T47D (cell line): ENCODE measurements around the gene PIP5KL1.

Experiments
- DNase-seq, 2 experiments: peaks; one replicate each; pipeline versions ENCODE4 v3.0.0 to v3.0.0-alpha.2; 2011 to 2012; ENCODE audit warnings: low read depth in 1 of 2, low spot score in 1 of 2
- JUND ChIP-seq: IDR thresholded peaks from 2 replicates; pipeline ENCODE4 v1.6.1; 2012; ENCODE audit warnings: low read depth
- in situ Hi-C: cut with HindIII; loops from 2 replicates; pipeline ENCODE4 v1.10.0; 2016; ENCODE audit warnings: low sequenced_read_pairs, low pct_unique_long_range_greater_than_20kb

PIP5KL1 gene

DNA sequence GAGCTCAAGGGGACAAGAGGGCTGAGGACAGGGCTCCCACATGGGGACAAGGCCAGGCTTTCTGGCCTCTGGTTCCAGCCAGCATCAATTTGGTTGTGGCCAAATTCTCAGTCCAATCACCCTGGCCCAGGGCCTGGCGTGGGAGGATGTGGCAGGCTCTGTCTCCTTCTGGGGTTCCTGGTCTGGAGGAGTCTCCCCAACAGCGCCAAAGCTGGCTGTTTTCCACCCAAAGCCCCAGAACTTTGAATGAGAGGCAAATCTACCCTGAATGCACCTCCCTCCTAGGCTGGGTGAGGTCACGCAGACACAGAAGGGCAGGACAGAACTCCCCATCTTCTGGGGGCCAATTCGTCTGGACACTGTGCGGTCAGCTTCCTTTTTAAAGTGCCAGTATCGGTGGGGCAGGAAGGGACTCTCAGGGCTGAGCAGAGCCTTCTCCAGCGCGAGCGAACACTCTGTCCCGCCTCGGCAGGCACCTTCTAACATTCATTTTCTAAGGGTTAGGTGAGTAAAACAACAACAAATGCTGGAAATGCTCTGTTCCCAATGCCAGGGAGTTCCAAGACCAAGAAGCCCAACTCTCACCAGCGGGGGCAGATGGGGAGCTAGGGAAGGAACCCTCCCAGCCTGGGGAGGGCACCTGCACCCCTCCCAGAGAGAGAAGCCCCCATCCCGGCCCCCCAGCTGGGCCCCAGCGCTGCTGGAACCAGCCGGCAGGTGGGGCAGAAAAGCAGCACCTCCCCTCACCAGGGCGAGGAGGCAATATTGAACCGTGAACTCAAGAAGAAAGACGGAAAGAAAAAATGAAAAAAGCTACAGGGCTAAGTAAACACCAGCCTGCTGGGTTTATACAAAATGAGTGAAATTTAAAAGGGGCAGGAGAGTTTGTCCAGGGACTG lies 10.7 kb upstream of the PIP5KL1 start:
- TF ChIP-seq JUND: no peak
- in situ Hi-C loops: no loop called here
- no peak for DNase-seq

DNA sequence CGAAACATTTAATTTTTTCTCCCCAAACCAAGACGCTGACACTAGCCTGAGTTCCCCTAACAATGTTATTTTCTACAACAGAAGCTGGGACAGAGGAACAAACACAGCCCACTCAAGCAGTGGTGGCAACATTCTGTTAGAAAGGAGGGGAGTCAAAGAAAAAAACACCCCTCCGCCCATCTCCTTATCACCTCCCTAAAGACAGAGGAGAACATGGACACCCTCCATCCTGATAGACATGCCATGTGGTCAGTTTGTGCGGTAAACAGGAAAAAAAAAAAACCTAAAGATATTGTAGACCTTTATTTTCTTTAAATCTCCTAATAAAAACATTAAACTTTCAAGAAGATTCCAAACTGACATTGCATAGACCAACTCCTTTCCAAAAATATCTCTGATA lies 10.0 kb upstream of the PIP5KL1 start:
- no peak for TF ChIP-seq JUND
- no peak for DNase-seq
- in situ Hi-C loops: no loop called here

DNA sequence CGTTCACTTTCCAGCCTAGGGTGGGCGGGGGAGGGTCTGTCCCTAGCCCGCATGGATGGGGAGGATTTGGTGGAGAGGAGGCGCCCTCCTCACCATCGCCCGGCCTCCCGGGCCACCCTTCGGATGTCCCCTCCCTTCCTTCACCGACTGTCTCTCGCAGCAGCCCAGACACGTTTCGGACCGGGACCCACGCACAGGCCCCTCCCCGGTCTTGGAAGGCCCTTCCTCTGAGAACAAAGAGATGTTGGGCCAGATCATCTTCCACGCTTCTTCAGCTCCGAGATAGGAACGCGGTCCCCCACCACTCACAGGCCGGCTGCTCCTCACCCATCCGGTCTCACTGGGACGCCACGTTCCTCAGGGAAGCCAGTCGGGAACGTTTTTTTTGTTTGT lies 7.7 kb upstream of the PIP5KL1 start:
- TF ChIP-seq JUND: no peak

DNA sequence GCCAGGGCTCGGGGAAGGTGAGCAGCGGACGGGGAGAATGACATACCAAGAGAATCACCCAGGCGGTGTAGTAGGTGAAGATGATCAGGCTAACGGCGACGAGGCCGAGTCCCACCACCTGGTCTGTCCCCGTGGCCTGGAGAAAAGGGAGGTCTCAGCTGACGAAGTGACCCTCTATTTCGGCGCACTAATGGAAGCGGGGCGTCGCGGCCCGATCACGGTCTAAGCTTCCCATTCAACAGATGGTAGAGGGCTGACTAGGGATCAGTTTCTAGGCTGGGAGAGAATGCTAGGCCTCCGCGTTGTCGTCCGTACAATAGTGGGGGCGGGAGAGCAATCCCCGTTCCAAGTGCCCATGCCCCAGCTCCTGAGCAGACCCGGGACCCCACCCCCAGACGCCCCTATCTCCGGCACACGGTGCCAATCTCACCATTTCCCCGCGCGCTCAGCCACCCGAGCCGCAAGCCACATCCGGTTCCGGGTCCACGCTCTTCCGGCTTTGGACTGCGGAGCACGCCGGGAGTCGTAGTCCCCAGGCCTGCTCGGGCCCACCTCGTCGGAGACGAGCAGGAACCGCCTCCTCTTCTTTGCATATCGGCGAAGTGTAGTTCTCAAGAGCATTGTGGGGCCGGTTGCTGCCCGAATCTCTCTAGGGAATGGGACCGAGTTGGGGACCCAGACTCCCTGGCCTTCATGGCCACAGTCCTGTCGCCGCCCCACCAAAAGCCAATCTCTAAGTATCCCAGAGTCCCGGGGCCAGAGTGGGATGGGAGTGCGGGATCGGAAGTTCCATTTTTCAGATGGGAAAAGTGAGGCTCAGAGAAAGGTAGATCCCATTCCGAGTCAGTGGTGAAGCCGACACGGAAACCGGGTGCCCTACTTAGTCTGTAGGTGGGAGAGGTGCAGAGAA lies 7.1 kb upstream of the PIP5KL1 start, which contains the start of gene DPM2:
TSS of gene DPM2 (minus strand) at position 467 of the 910 bp plus-strand sequence. CDS start at position 433, 34 bp downstream.
- DNase-seq: peak; percentile 92 to 94
- in situ Hi-C loops: no loop called here
- no peak for TF ChIP-seq JUND

More for the DNA sequence above, 7.7 kb upstream of the PIP5KL1 start:
- in situ Hi-C loops: no loop called here
- no peak for DNase-seq

DNA sequence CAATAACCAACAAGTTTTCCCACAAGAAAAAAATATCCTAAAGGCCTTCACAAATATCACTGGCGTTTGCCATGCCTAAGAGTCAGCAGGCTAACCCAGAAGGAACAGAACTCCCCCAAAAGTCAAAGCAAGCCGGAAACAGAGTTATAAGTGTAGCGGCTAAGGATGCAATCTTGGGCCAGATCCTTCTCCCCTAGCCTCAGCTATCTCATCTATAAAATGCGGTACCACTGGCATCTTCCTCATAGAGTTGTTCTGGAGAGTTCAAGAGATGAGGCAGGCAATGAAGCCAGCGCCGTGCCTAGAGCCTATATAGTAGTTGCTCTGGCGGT lies 6.4 kb upstream of the PIP5KL1 start:
- in situ Hi-C loops: no loop called here
- TF ChIP-seq JUND: no peak

DNA sequence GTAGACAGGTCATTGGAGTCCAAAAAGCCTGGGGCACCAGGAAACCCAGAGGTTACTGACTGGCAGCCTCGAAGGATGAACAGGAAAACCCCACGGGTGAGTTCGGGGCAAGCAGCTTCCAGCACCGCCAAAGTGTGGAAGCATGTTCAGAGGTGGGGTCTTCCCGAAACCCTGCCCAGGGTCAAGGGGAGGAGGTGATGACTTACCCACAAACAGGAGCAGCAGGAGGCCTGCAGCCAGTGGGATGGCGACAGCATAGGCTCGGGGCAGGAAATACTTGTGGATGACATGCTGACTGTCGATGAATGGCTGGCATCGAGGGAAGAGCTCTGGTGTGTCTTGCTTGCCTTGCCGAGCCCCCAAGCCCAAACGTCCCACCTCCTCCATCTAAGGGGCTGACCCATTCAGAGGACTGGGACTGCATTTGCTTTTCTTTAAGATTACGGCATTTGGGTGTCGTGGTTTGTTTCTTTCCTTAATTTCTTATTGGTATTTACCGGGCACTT lies 5.8 kb upstream of the PIP5KL1 start:
- no peak for DNase-seq
- TF ChIP-seq JUND: no peak
- in situ Hi-C loops: no loop called here

More for the DNA sequence above, 6.4 kb upstream of the PIP5KL1 start:
- no peak for DNase-seq

DNA sequence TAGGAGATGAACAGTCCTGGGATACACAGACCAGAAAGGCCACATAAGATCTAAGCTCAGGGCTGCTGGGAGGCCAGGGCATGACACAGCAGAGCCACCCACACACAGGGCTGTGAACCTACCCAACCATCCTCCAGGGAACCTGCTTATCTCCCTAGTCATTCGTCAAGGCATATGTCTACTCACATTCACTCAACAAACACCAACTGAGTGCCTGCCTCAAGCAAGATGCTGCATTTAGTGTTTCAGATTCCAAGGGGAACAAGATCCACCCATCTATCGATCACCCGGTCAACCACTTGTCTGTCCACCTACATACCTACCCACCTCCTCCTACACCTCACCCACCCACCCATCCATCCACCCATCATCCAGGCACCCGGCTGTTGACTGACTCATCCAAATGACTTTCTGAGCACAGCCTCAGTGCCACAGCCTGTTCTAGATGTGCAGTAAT lies 5.2 kb upstream of the PIP5KL1 start:
- in situ Hi-C loops: no loop called here
- TF ChIP-seq JUND: no peak
- no peak for DNase-seq

DNA sequence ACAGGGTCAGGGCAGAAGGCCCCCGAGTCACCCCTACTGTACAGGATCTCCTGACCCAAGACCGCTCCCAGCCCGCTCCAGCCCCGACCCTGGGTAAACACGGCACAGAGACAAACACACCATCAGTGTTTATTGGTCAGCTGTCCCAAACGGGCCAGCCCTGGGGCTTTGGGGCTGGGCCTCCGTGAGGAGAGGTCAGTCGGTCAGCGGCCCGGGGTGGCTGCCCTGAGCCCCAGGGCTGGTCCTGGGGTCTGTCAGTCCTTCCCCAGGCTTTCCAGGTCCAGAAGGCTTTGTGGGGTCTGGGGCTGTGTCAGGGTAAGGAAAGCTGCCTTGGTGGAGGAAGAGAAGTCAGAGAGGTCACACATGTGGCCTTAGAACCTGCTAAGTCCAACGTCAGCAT lies 4.4 kb upstream of the PIP5KL1 start:
- no peak for DNase-seq
- TF ChIP-seq JUND: no peak
- in situ Hi-C loops: no loop called here

DNA sequence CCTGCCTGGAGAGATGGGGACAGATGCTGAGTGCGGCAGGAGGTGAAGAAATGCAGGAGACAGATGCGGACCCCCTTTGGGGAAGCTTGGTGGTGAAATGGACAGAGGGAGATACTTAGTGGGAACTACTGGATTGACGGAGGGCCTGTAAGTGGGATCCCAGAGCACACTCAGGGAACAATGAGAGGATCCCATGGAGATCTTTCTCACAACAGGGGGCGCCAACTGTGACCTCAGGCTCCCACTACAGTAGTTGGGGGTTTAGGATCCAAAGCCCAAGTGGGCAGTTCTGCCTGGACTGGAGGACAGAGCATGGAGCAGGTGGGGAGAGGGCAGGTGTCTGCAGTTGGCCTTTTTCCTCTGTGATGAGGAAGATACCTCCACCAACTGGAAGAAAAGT lies 3.7 kb upstream of the PIP5KL1 start:
- in situ Hi-C loops: no loop called here
- no peak for TF ChIP-seq JUND
- no peak for DNase-seq

DNA sequence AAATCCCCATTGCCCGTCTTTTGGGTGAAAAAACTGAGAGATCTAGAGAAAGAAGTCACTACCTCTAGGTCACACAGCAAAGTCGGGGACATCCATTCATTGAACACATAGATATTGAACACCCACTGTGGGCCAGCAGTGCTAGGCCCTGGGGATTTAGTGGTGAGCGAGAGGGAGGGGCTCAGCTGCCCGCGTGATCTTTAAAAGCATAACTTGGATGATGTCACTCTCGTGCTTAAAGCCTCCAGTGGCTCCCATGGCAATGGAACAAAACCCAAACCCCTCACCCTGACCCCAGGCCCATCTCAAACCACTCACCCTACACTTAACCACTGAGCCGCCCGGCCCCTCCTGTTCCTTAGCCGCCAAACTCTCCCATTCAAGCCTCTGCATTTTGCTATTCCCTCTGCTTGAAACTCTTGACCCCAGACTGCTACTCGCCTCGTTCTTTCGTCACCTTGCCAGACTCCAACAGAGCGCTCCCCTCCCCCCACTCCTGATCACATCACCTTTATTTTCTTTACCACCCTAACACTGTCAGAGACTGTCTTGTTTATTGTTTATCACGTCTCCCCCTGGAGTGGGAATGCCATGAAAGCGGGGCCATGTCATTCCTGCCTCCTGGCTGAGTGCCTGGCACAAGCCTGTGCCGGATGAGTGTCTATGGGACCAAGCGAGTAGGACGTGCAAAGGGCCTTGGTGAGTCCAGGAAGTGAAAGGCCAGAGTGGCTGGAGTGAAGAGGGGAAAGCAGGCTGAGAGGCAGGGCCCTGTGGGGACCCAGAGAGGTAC lies 710 bp upstream of the PIP5KL1 start:
- peak in 1 of 2 experiments; percentile 69 for DNase-seq
- in situ Hi-C loops: no loop called here
- TF ChIP-seq JUND: no peak

DNA sequence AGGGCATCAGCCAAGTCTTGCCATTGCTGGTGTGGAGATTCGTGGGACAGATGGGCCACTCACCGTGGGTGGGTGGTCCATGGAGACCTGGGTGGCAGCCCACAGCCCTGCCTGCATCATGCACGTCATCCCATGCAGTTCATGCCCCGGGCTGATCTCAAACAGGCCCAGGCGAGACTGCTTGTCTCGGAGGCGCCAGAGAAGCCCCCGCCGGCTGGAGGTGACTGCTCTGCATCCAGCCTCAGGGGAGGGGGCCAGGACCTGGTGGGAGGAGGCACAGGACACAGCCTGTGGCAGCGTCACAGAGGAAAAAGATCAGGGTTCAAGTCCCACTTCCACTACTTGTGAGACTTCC lies 975 bp downstream of the PIP5KL1 start:
- in situ Hi-C loops: no loop called here
- no peak for TF ChIP-seq JUND
- DNase-seq: no peak
